ENCODE data around the gene AKAIN1.

GRCh38 chr18:5155218-5155906 lies 41.7 kb downstream of the AKAIN1 start:
- no peak for TF ChIP-seq CTCF (IDR thresholded peaks at IDR 0.05; ENCODE audit: control extremely low read depth in 1 of 3, insufficient read depth in 1 of 3, low read depth in 1 of 3, low read length in 3 of 3)
- TF ChIP-seq ATF3 (IDR thresholded peaks at IDR 0.05; ENCODE audit: insufficient read depth, low read depth, low read length): no peak
- TF ChIP-seq EP300 (IDR thresholded peaks at IDR 0.05; ENCODE audit: borderline replicate concordance in 1 of 2, low read depth in 2 of 2, low read length in 2 of 2): no peak
- no peak for TF ChIP-seq EZH2 (IDR thresholded peaks at IDR 0.05; ENCODE audit: low read depth, low read length, severe bottlenecking)
- no peak for TF ChIP-seq HDAC2 (IDR thresholded peaks at IDR 0.05; ENCODE audit: borderline replicate concordance in 1 of 2, low read depth in 2 of 2, low read length in 2 of 2)
- no peak for TF ChIP-seq RAD21 (IDR thresholded peaks at IDR 0.05 in 1 of 2, conservative IDR thresholded peaks at IDR 0.05 in 1 of 2; ENCODE audit: low read depth in 2 of 2, low read length in 2 of 2)
- no peak for TF ChIP-seq POLR2AphosphoS5 (IDR thresholded peaks at IDR 0.05; ENCODE audit: low read depth, low read length)
- TF ChIP-seq CHD1 (IDR thresholded peaks at IDR 0.05; ENCODE audit: low read depth, low read length): no peak
- TF ChIP-seq PHF8 (conservative IDR thresholded peaks at IDR 0.05; ENCODE audit: low read depth, low read length): no peak
- TF ChIP-seq CBX5 (IDR thresholded peaks at IDR 0.05; ENCODE audit: low read depth, low read length): no peak
- no peak for TF ChIP-seq CREB1 (IDR thresholded peaks at IDR 0.05)
- TF ChIP-seq TEAD4 (IDR thresholded peaks at IDR 0.05; ENCODE audit: low read depth, low read length): no peak
